GM12873 (cell line): Measurements from ENCODE around the gene TP53RK.

Experiments used
- CTCF ChIP-seq: IDR thresholded peaks from 2 replicates; pipeline ENCODE4 v1.5.1; 2012; ENCODE audit warnings: low read depth, mild to moderate bottlenecking, moderate library complexity, low read length, control low read depth; ENCODE audit not compliant: insufficient read depth; ENCODE audit errors: missing control alignments

TP53RK gene

GRCh38 chr20:46671866-46672542 lies 17.2 kb downstream of the TP53RK start:
- no peak for TF ChIP-seq CTCF

- TF ChIP-seq CTCF = no peak
Observed at GRCh38 chr20:46670585-46671584, 18.4 kb downstream of the TP53RK start.

GRCh38 chr20:46670228-46670584 lies 19.0 kb downstream of the TP53RK start:
- no peak for TF ChIP-seq CTCF

DNA sequence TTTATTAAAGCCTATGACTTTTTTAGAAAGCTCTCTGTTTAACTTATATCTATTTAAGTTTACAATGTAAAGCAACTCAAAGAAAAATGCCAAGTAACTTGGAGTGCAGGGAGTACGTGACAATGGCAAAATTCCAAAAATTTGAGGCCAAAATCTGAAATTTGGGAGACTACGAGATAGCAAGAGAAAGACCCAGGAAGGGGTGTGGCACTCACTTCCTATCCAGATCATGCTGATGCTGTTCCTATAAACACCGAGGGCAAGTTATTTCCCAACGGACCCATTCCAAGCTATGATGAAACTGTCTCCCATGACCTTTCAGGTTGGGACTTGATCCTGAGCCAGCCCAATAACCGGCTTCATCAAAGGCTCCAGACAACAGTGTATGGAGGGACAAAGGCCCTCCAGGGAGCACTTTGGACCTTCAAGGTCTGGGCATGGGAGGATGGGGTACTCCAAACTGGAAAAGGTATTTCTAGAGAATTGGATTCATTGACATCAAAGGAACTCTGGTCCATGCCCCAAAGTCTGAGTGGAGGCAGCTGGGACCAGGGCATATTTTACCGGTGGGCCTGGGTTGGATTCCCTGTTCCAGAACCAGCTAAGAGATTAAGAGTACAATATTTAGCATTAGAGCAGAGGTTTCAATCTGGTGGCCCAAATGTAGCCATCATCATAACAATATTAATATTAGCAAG lies 22.3 kb downstream of the TP53RK start:
- TF ChIP-seq CTCF = no peak

DNA sequence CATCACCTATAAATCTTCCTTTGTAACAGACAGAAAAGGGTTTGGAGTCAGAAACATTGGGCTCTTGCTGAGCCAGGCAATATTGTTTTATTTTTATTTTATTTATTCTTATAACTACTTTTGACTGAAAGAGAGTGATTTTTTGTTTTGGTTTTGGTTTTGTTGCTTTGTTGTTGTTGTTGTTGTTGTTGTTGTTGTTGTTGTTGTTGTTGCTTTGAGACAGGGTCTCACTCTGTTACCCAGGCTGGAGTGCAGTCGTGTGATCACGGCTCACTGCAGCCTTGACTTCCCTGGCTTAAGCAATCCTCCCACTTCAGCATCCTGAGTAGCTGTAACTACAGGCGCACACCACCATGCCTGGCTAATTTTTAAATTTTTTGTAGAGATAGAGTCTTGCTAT lies 22.9 kb downstream of the TP53RK start:
- TF ChIP-seq CTCF = no peak

- no peak for TF ChIP-seq CTCF
Observed at GRCh38 chr20:46665602-46666001, 23.6 kb downstream of the TP53RK start.

- TF ChIP-seq CTCF = no peak
Observed at GRCh38 chr20:46663531-46663930, 25.7 kb downstream of the TP53RK start.
